Kidney (tissue), 14 donors: Measurements from ENCODE around the gene ERBB4. TPM values are rescaled to one million over a fixed set of nuclear protein-coding genes. Genes with fewer than 3 reads are reported as not detected.

Source experiments
- DNase-seq, 5 donors: peaks; one replicate each; pipeline ENCODE4 v3.0.0-alpha.2; 2013 to 2020
- FAIRE-seq: peaks from 2 replicates; lab custom pipeline; 2012; peaks lifted over from hg19 to GRCh38; lab: Jason Lieb, UNC
- H3K27ac ChIP-seq, 2 donors: one replicate each; pipeline ENCODE4 v1.7.0; 2013; ENCODE audit warnings: low read depth in 2 of 2, low read length in 2 of 2, inconsistent platforms in 1 of 2
- H3K27me3 ChIP-seq: one replicate; pipeline ENCODE4 v1.7.1; 2013; ENCODE audit warnings: low read length, inconsistent platforms; ENCODE audit not compliant: control insufficient read depth, insufficient read depth
- H3K36me3 ChIP-seq, 3 donors: one replicate each; pipeline versions ENCODE4 v1.7.0 to v1.7.1; 2013; ENCODE audit warnings: low read length in 3 of 3, control low read depth in 1 of 3, inconsistent platforms in 1 of 3; ENCODE audit not compliant: insufficient read depth in 3 of 3, control insufficient read depth in 2 of 3
- H3K4me1 ChIP-seq, 3 donors: one replicate each; pipeline versions ENCODE4 v1.7.0 to v1.7.1; 2013; ENCODE audit warnings: low read length in 3 of 3, inconsistent platforms in 1 of 3, low read depth in 1 of 3; ENCODE audit not compliant: control insufficient read depth in 2 of 3, insufficient read depth in 2 of 3
- H3K4me3 ChIP-seq, 3 donors: one replicate each; pipeline versions ENCODE4 v1.7.0 to v1.8.1; 2013; ENCODE audit warnings: low read length in 3 of 3, control low read depth in 1 of 3, inconsistent platforms in 1 of 3
- H3K9ac ChIP-seq, 3 donors: one replicate each; pipeline versions ENCODE4 v1.7.0 to v1.7.1; 2013; ENCODE audit warnings: low read length in 3 of 3, control low read depth in 1 of 3, inconsistent platforms in 1 of 3
- H3K9me3 ChIP-seq, 3 donors: one replicate each; pipeline versions ENCODE4 v1.7.0 to v1.7.1; 2013; ENCODE audit warnings: low read length in 3 of 3, control low read depth in 1 of 3, inconsistent platforms in 1 of 3; ENCODE audit not compliant: control insufficient read depth in 2 of 3, insufficient read depth in 1 of 3
- intact Hi-C: fragments of 100-400 bp; cut with DNase I; formaldehyde crosslinking; loops from one replicate; pipeline ENCODE4 v1.11.1; 2022
- polyA plus RNA-seq: library from polyadenylated mRNA; stranded (reverse); fragments of 350-450 nt; fragmentation: Illumina TruSeq; extraction: RNeasy Lipid Tissue Mini Kit (QIAGEN cat#74804); gene quantifications from one replicate; pipeline ENCODE4 v1.2.3, GENCODE V29; 2014; ENCODE audit warnings: low read depth, low replicate concordance; ENCODE audit not compliant: insufficient read depth
- total RNA-seq: library from RNA; stranded (reverse); fragmentation: NEBNext Ultra II Directional; extraction: Animal tissue kit (Norgen Biotek cat#: 25700); gene quantifications from one replicate; pipeline ENCODE4 v1.2.1, GENCODE V29; 2021
- TF ChIP-seq, protein P1 (sequence below): IDR thresholded peaks from 3 replicates; pipeline ENCODE4 v1.5.1; 2012; ENCODE audit warnings: mild to moderate bottlenecking, moderate library complexity, borderline replicate concordance; ENCODE audit not compliant: insufficient read depth; ENCODE audit errors: extremely low read depth
- donor health status: control.
- donor health status: control.
- donor health status: control.
- donor health status: control.
- donor health status: control.
- donor health status: DM: yes; HTN: yes; CAD: no.
- donor health status: Normal renal cell carcinoma (clear cell type).

The ERBB4 gene
- total and polyA plus RNA-seq, 2 donors from 2014 or later = 3.9 to 152 TPM

GRCh38 chr2:212181646-212182045 is 357.0 kb downstream of the ERBB4 start:
- intact Hi-C loops = no loop called here
- Histone ChIP-seq H3K9me3 (no peaks in the 10 kb centered on the region), H3K27me3 (no peaks in the 10 kb centered on the region), H3K4me1 (no peaks in the 10 kb centered on the region), H3K9ac (no peak overlapping the region), H3K4me3 (no peak overlapping the region), H3K36me3 (no peaks in the 10 kb centered on the region), H3K27ac (no peak overlapping the region)
- FAIRE-seq (no peak), DNase-seq (no peak)
- TF ChIP-seq, protein P1, sequence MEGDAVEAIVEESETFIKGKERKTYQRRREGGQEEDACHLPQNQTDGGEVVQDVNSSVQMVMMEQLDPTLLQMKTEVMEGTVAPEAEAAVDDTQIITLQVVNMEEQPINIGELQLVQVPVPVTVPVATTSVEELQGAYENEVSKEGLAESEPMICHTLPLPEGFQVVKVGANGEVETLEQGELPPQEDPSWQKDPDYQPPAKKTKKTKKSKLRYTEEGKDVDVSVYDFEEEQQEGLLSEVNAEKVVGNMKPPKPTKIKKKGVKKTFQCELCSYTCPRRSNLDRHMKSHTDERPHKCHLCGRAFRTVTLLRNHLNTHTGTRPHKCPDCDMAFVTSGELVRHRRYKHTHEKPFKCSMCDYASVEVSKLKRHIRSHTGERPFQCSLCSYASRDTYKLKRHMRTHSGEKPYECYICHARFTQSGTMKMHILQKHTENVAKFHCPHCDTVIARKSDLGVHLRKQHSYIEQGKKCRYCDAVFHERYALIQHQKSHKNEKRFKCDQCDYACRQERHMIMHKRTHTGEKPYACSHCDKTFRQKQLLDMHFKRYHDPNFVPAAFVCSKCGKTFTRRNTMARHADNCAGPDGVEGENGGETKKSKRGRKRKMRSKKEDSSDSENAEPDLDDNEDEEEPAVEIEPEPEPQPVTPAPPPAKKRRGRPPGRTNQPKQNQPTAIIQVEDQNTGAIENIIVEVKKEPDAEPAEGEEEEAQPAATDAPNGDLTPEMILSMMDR = no peak

DNA sequence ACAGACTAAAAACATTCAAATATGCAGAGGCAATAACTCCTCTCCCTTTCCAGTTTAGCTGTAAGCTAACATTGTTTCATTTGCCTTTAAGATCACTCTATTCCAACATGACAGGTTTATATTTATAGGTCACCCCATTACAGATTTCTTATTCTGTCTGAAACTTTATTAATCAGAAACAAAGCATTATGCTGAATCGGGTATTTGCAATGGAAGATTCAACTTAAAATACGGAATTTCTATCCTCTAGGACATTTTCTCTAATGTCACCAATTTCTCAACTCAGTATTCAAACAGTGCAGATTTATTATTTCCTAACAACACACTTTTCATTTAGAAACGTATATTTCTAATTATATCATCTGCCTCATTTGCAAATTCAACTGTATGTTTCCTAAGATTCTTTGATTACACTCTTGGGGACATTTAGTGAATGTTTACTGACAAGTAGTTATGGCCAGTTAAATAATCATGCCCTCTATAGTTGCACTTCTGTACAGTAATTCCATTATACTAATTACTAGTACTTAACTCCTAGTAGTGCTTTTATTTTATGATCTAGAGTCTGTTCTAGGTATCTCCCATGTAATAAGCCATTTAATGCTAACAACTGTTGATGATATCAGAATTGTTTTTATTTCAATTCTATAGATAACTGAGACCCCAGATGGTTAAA is 358.1 kb downstream of the ERBB4 start:
- TF ChIP-seq, protein P1 = no peak
- Histone ChIP-seq H3K4me1 (no peaks in the 10 kb centered on the region), H3K4me3 (no peak overlapping the region), H3K27ac (no peak overlapping the region), H3K27me3 (no peaks in the 10 kb centered on the region), H3K9ac (no peak overlapping the region), H3K9me3 (no peaks in the 10 kb centered on the region), H3K36me3 (no peaks in the 10 kb centered on the region)
- no peak for FAIRE-seq
- DNase-seq = no peak
- intact Hi-C loops = no loop called here

DNA sequence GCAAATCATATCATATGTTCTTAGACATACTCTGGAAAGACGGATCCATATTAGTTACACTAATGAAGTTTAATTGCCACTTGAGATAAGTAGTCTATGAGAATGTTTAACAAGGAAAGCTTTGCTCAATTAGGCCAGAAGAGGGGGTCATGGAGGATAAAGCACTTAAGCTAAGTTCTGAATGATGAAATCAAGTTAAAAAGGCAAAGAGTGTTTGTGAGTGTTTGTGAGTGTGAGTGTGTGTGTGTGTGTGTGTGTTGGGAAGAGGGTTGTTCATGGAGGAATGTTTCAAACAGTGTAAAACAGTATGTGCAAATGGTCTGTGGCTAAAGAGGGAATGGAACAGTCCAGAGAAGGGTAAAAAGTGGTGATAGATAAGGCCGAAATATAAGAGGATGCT is 360.9 kb downstream of the ERBB4 start:
- H3K4me1 ChIP-seq = peaks cover 0 to 4% (median 0%) of the 10 kb centered on the region in 3 donors
- H3K9me3 ChIP-seq = no peaks in the 10 kb centered on the region
- FAIRE-seq (no peak), DNase-seq (peak in 1 of 5 donors; percentile 9)
- no peaks in the 10 kb centered on the region for H3K36me3 ChIP-seq
- TF ChIP-seq, protein P1 = no peak
- H3K27ac ChIP-seq = no peak overlapping the region
- no peaks in the 10 kb centered on the region for H3K27me3 ChIP-seq
- H3K4me3 ChIP-seq = no peak overlapping the region
- intact Hi-C loops = no loop called here
- H3K9ac ChIP-seq = no peak overlapping the region
